GM23248 (cell line): ENCODE results near the gene DAPK1. TPM values are rescaled to one million over a fixed set of nuclear protein-coding genes. Genes with fewer than 3 reads are reported as not detected.

ENCODE experiments used
- DNase-seq: peaks from one replicate; pipeline ENCODE4 v3.0.0-alpha.2; 2015
- H2AFZ ChIP-seq: fragments of 200-600 bp; sonication (generic); 2 replicates; pipeline ENCODE4 v1.6.1; 2016; ENCODE audit warnings: antibody characterized with exemption
- H3F3A ChIP-seq: fragments of 200-600 bp; sonication (generic); 2 replicates; pipeline ENCODE4 v1.6.1; 2016; ENCODE audit warnings: mild to moderate bottlenecking, antibody characterized with exemption, mixed run types; ENCODE audit not compliant: insufficient read depth
- H3K27ac ChIP-seq: fragments of 200-600 bp; sonication (generic); 2 replicates; pipeline ENCODE4 v1.5.1; 2016; ENCODE audit warnings: mild to moderate bottlenecking
- H3K27me3 ChIP-seq: fragments of 200-600 bp; sonication (generic); replicated peaks from 2 replicates; pipeline ENCODE4 v1.6.1; 2016; ENCODE audit warnings: mild to moderate bottlenecking; ENCODE audit not compliant: insufficient read depth
- H3K36me3 ChIP-seq: fragments of 200-600 bp; sonication (generic); 2 replicates; pipeline ENCODE4 v1.6.1; 2016; ENCODE audit warnings: low read depth, mild to moderate bottlenecking
- H3K4me1 ChIP-seq: fragments of 200-600 bp; sonication (generic); 2 replicates; pipeline ENCODE4 v1.6.1; 2016; ENCODE audit warnings: mild to moderate bottlenecking; ENCODE audit not compliant: insufficient read depth
- H3K4me2 ChIP-seq: fragments of 200-600 bp; sonication (generic); one replicate; pipeline ENCODE4 v1.6.1; 2016; ENCODE audit warnings: mild to moderate bottlenecking; ENCODE audit not compliant: unreplicated experiment
- H3K4me3 ChIP-seq: fragments of 200-600 bp; sonication (generic); 2 replicates; pipeline ENCODE4 v1.5.1; 2016; ENCODE audit warnings: mild to moderate bottlenecking
- H3K79me2 ChIP-seq: fragments of 200-600 bp; sonication (generic); 2 replicates; pipeline ENCODE4 v1.6.1; 2016; ENCODE audit warnings: mild to moderate bottlenecking; ENCODE audit not compliant: insufficient read depth
- H3K9ac ChIP-seq: fragments of 200-600 bp; sonication (generic); 2 replicates; pipeline ENCODE4 v1.6.1; 2016; ENCODE audit warnings: mild to moderate bottlenecking
- H3K9me2 ChIP-seq: fragments of 200-600 bp; sonication (generic); 2 replicates; pipeline ENCODE4 v1.6.1; 2016; ENCODE audit warnings: mixed run types, mild to moderate bottlenecking, moderate library complexity; ENCODE audit not compliant: insufficient read depth
- H3K9me3 ChIP-seq: fragments of 200-600 bp; sonication (generic); one replicate; pipeline ENCODE4 v1.6.1; 2017; ENCODE audit warnings: low read depth
- H4K20me1 ChIP-seq: fragments of 200-600 bp; sonication (generic); 2 replicates; pipeline ENCODE4 v1.6.0; 2016; ENCODE audit not compliant: insufficient read depth
- EZH2 ChIP-seq: fragments of 200-600 bp; sonication (generic); IDR thresholded peaks from 2 replicates; pipeline ENCODE4 v1.6.1; 2018; ENCODE audit warnings: antibody characterized with exemption, mild to moderate bottlenecking; ENCODE audit not compliant: insufficient read depth, poor library complexity, severe bottlenecking
- EZH2phosphoT487 ChIP-seq: fragments of 200-600 bp; sonication (generic); IDR thresholded peaks from 2 replicates; pipeline ENCODE4 v1.6.1; 2018; ENCODE audit warnings: antibody characterized with exemption, moderate library complexity, mild to moderate bottlenecking, low read depth; ENCODE audit not compliant: insufficient read depth
- WGBS, 2 experiments: methylation state at CpG; one replicate each; pipeline ENCODE4 v1.1.6; 2015 to 2017; ENCODE audit warnings: low lambda C conversion rate in 2 of 2, low coverage in 1 of 2; ENCODE audit errors: missing lambda C conversion rate in 2 of 2; 5-methylcytosine and 5-hydroxymethylcytosine counted together
- in situ Hi-C: fragments of 300-500 bp; cut with MboI; formaldehyde crosslinking; loops from 2 replicates; pipeline ENCODE4 v1.15.0; 2020
- polyA plus RNA-seq: library from polyadenylated mRNA; unstranded; fragments of >200 nt; fragmentation: Nextera tagmentation; extraction: Ambion mirVana; gene quantifications from 2 replicates; pipeline ENCODE4 v1.2.1, GENCODE V29; 2016
- total RNA-seq: library from RNA; depleted of rRNA; stranded (reverse); fragments of >200 nt; shearing (Covaris generic); gene quantifications from 2 replicates; pipeline ENCODE4 v1.2.3, GENCODE V29; 2014

Gene DAPK1
- total and polyA plus RNA-seq, 2 experiments from 2014 or later: 1.6 to 1.9 TPM

GRCh38 chr9:87642330-87643106 lies 144.9 kb downstream of the DAPK1 start:
- Histone ChIP-seq H3K9me2 (no peaks in the 10 kb centered on the region), H3F3A (no peaks in the 10 kb centered on the region), H3K4me3 (no peak overlapping the region), H3K4me2 (no peak overlapping the region), H3K4me1 (no peaks in the 10 kb centered on the region), H3K9me3 (no peaks in the 10 kb centered on the region), H3K27ac (no peak overlapping the region), H3K27me3 (no peaks in the 10 kb centered on the region), H3K9ac (no peak overlapping the region), H2AFZ (no peak overlapping the region), H3K79me2 (no peaks in the 10 kb centered on the region), H4K20me1 (no peaks in the 10 kb centered on the region), H3K36me3 (no peaks in the 10 kb centered on the region)
- WGBS, 2 experiments: 61 to 70% methylated on average over 6 of the region's 6 CpGs
- no peak for TF ChIP-seq EZH2
- TF ChIP-seq EZH2phosphoT487: no peak
- in situ Hi-C loops: no loop called here
- no peak for DNase-seq

DNA sequence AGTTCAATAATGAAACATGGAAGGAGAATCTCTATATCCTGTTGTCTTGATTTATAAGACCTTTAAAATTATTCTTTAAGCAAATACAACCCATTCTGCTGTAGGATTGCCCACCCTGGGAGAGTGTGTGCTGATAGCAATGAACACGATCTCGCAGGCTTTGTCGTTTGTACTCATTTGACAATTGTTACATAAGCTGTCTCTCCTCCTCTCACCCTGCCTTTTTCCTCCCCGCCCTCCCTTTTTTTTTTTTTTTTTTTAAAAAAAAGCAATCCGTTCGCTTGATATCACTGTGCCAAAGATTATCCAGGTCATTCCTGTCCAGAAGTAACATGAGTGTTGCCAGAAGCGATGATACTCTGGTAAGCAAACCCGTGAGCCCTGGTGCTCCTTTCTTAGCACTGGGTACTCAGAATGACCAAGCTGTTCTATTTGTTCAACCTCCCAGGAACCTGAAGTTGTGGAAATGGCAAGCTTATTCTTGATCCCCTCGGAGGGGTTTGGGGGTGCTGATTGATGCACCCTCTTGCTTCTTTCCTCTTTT lies 145.5 kb downstream of the DAPK1 start:
- no peaks in the 10 kb centered on the region for H3K27me3 ChIP-seq
- H3K27ac ChIP-seq: no peak overlapping the region
- in situ Hi-C loops: no loop called here
- 69 to 72% methylated on average over 7 to 9 of the region's 9 CpGs for WGBS, 2 experiments
- DNase-seq: no peak
- H3K4me2 ChIP-seq: no peak overlapping the region
- H3K9ac ChIP-seq: no peak overlapping the region
- H2AFZ ChIP-seq: no peak overlapping the region
- no peaks in the 10 kb centered on the region for H4K20me1 ChIP-seq
- no peaks in the 10 kb centered on the region for H3K9me3 ChIP-seq
- no peaks in the 10 kb centered on the region for H3K4me1 ChIP-seq
- no peaks in the 10 kb centered on the region for H3K9me2 ChIP-seq
- no peaks in the 10 kb centered on the region for H3K79me2 ChIP-seq
- no peaks in the 10 kb centered on the region for H3K36me3 ChIP-seq
- no peaks in the 10 kb centered on the region for H3F3A ChIP-seq
- no peak overlapping the region for H3K4me3 ChIP-seq
- TF ChIP-seq EZH2 (no peak), EZH2phosphoT487 (no peak)

DNA sequence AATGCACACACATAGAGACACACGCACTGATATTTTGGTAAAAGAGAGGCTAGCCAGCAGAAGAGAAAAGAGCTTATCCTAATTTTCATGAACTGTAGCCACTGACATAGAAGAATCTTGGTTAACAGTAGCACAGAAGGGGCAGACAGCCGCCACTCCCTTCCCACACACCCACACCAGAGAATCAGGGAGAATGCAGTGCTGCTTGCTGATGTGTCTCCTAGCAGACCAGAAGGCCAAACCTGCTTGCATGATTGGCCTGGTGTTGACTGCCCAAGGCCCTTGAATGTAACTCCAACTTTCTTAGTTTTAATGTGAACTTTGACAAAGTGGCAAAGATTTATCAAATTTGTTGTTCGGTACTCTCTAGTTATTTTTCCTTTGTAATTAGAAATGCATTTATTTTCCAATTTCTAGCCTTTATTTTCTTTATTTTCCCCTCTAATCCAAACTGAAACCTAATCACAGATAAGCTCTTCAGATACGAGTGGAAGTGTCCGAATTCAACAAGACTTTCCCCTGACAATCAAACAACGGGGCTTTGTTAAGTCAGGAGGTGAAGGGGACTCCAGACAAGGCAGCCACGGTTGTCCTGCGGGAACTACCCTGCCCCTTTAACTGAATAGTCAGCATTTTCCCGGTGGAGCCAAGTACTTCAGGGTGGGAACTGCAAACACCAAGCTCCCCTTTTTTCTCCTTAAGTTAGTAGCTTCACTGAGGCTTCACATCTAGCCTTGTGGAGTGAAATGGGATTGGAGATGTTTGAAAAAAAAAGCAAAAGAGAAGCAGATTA lies 146.3 kb downstream of the DAPK1 start:
- in situ Hi-C loops: no loop called here
- 68 to 70% methylated on average over 9 of the region's 9 CpGs for WGBS, 2 experiments
- TF ChIP-seq EZH2phosphoT487 (no peak), EZH2 (no peak)

GRCh38 chr9:87644659-87645058 lies 147.0 kb downstream of the DAPK1 start:
- Histone ChIP-seq H3K9ac (no peak overlapping the region), H3K36me3 (no peaks in the 10 kb centered on the region), H2AFZ (no peak overlapping the region), H3K27ac (no peak overlapping the region), H3F3A (no peaks in the 10 kb centered on the region), H4K20me1 (no peaks in the 10 kb centered on the region), H3K4me3 (no peak overlapping the region), H3K27me3 (no peaks in the 10 kb centered on the region), H3K79me2 (no peaks in the 10 kb centered on the region), H3K4me2 (no peak overlapping the region), H3K9me3 (no peaks in the 10 kb centered on the region), H3K9me2 (no peaks in the 10 kb centered on the region), H3K4me1 (no peaks in the 10 kb centered on the region)
- in situ Hi-C loops: no loop called here
- WGBS, 2 experiments: 89 to 91% methylated on average over 1 of the region's 1 CpG
- DNase-seq: no peak
- no peak for TF ChIP-seq EZH2
- no peak for TF ChIP-seq EZH2phosphoT487

More for the DNA sequence above, 146.3 kb downstream of the DAPK1 start:
- Histone ChIP-seq H3K79me2 (no peaks in the 10 kb centered on the region), H3K36me3 (no peaks in the 10 kb centered on the region), H3F3A (no peaks in the 10 kb centered on the region), H3K4me2 (no peak overlapping the region), H4K20me1 (no peaks in the 10 kb centered on the region), H3K9me2 (no peaks in the 10 kb centered on the region), H3K27ac (no peak overlapping the region), H3K9ac (no peak overlapping the region), H2AFZ (no peak overlapping the region), H3K27me3 (no peaks in the 10 kb centered on the region), H3K9me3 (no peaks in the 10 kb centered on the region), H3K4me3 (no peak overlapping the region), H3K4me1 (no peaks in the 10 kb centered on the region)
- no peak for DNase-seq
